Immature natural killer cell (primary cell): ENCODE results near the gene NBEAL2. TPM values are rescaled to one million over a fixed set of nuclear protein-coding genes. Genes with fewer than 3 reads are reported as not detected.
A peak's percentile ranks its signal among the peaks of the same experiment; 100 is the strongest.

Experiments
- DNase-seq, 3 donors: peaks; one replicate each; pipeline ENCODE4 v3.0.0; 2022; ENCODE audit warnings: mixed read lengths in 1 of 3
- H3K27ac Mint-ChIP-seq, 6 donors: one replicate each; pipeline ENCODE4 v1.8.0; 2020; ENCODE audit warnings: mixed read lengths in 6 of 6, mild to moderate bottlenecking in 5 of 6, inconsistent platforms in 4 of 6, moderate library complexity in 3 of 6
- H3K27me3 Mint-ChIP-seq, 3 donors: one replicate each; pipeline ENCODE4 v1.8.0; 2020 to 2021; ENCODE audit warnings: low read depth in 3 of 3, mild to moderate bottlenecking in 3 of 3, mixed read lengths in 3 of 3, moderate library complexity in 3 of 3, inconsistent platforms in 1 of 3
- H3K36me3 Mint-ChIP-seq, 3 donors: one replicate each; pipeline ENCODE4 v1.8.0; 2020; ENCODE audit warnings: mixed read lengths in 3 of 3, inconsistent platforms in 2 of 3, mild to moderate bottlenecking in 2 of 3
- H3K4me1 Mint-ChIP-seq, 2 donors: one replicate each; pipeline ENCODE4 v1.8.0; 2020; ENCODE audit warnings: inconsistent platforms in 2 of 2, mild to moderate bottlenecking in 2 of 2, mixed read lengths in 2 of 2, moderate library complexity in 1 of 2
- H3K4me3 Mint-ChIP-seq, 5 donors: one replicate each; pipeline ENCODE4 v1.8.0; 2020; ENCODE audit warnings: mild to moderate bottlenecking in 5 of 5, mixed read lengths in 5 of 5, inconsistent platforms in 3 of 5, moderate library complexity in 3 of 5
- H3K9me3 Mint-ChIP-seq, 6 donors: one replicate each; pipeline ENCODE4 v1.8.0; 2020; ENCODE audit warnings: mild to moderate bottlenecking in 6 of 6, mixed read lengths in 6 of 6, inconsistent platforms in 4 of 6, moderate library complexity in 3 of 6
- polyA plus RNA-seq, 3 donors: library from polyadenylated mRNA; unstranded; fragments of 300-500 nt; fragmentation: Illumina TruSeq; gene quantifications; one replicate each; pipeline ENCODE4 v1.2.3, GENCODE V29; 2021

NBEAL2 gene
- polyA plus RNA-seq, 3 donors from 2014 or later, result 7.9 to 28.4 (median 9.9) TPM

DNA sequence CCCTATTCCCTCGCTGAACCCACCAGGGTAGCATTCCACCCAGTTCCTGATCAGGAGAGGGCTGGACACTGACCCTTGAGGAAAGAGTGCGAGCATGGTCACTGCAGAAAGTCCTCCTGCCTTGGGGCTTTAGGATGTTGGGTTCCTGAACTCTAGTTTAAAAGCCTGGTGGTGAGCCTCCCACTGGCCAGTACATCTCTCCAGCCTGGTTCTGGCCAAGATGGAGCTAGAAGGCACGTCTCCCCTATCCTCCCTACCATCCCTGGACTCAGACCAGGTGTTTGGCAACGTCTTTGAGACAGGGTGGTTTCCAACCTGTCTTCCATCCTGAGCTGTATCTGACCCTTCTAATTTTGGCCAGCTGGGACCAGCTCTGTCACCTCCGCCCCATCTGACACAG lies 31.4 kb downstream of the NBEAL2 start:
- peaks cover under 1 to 7% (median 6%) of the 10 kb centered on the region in 3 donors for H3K36me3 Mint-ChIP-seq

GRCh38 chr3:47011371-47011770 lies 31.9 kb downstream of the NBEAL2 start:
- Mint-ChIP-seq H3K27ac (peak overlapping the region; percentile 31 to 94 (median 90)), H3K27me3 (peaks cover 2 to 17% (median 11%) of the 10 kb centered on the region in 3 donors), H3K4me3 (peak overlapping the region in 1 of 5 donors; percentile 33), H3K36me3 (peaks cover 0 to 5% (median 1%) of the 10 kb centered on the region in 3 donors), H3K4me1 (peaks cover 35 to 36% of the 10 kb centered on the region in 2 donors), H3K9me3 (no peaks in the 10 kb centered on the region)
- no peak for DNase-seq

More for the DNA sequence above, 31.4 kb downstream of the NBEAL2 start:
- DNase-seq, result no peak
- Mint-ChIP-seq H3K4me1 (peaks cover 30 to 32% of the 10 kb centered on the region in 2 donors), H3K9me3 (no peaks in the 10 kb centered on the region), H3K27ac (peak overlapping the region; percentile 66 to 94 (median 90)), H3K4me3 (peak overlapping the region in 2 of 5 donors; percentile 7 to 79), H3K27me3 (peaks cover 2 to 18% (median 11%) of the 10 kb centered on the region in 3 donors)

DNA sequence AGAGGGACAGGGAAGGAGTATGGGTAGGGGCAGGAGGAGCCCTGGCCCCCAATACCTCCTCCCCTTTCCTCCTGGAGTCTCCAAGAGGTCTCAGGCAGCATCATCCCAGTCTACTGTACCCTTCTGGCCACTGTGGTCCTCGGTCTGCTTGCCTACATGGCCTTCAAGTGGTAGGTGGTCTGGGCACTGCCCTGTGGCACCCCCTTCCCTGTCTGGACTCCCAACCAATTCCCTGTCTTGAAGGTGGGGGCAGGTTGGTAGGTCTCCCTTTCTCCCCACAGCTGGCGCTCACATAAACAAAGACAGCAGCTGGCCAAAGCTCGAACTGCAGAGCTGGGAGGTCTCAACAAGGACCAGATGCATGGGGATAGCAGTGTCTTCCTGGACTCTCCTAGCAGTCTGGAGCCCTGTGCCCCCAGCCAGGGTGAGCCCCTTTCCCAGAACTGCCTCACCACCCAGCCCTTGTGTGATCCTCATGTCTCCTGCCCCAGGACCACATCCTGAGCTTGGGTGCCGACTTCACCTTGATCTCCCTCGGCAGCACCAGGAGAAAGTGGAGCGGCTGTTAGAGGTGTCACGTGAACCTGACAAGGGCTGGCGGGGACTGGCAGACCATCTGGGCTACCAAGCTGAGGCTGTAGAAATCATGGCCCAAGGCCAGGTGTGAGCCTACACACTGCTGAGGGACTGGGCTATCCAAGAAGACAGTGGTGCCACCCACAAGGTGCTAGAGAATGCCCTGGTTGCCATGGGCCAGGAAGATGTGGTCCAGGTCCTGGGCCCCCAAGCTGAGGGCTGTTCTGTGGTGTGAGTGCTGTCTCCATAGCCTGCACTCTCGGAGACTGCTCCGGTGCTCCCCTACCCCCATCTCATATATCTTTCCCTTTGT lies 33.1 kb downstream of the NBEAL2 start:
- no peaks in the 10 kb centered on the region for H3K9me3 Mint-ChIP-seq
- H3K27ac Mint-ChIP-seq, result peak overlapping the region in 5 of 6 donors; percentile 33 to 89 (median 56)
- no peak overlapping the region for H3K4me3 Mint-ChIP-seq
- H3K4me1 Mint-ChIP-seq, result peaks cover 47 to 48% of the 10 kb centered on the region in 2 donors
- DNase-seq, result no peak
- no peaks in the 10 kb centered on the region for H3K36me3 Mint-ChIP-seq
- H3K27me3 Mint-ChIP-seq, result peaks cover 0 to 15% (median 11%) of the 10 kb centered on the region in 3 donors

DNA sequence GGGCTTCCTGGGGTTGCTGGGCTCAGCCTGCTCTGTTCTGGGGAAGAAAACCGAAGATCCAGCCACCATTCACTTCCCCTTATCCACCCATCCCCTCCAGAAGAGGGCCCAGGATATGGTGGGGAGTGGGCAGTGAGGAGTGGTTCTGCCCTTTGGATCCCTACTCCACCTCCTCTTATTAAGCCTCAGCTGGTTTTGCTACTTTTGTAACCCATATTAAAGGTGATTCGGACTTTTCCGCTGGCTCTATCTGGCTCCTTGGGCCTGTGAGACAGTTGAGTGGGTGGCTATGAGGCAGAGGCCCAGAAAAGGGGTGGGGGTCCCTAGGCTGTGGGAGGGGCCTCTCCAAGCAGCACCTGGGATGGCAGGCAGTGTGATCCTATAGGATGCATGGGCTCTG lies 33.8 kb downstream of the NBEAL2 start:
- Mint-ChIP-seq H3K36me3 (no peaks in the 10 kb centered on the region), H3K27ac (peak overlapping the region; percentile 33 to 89 (median 66)), H3K27me3 (peaks cover 0 to 15% (median 11%) of the 10 kb centered on the region in 3 donors), H3K4me3 (no peak overlapping the region), H3K9me3 (no peaks in the 10 kb centered on the region), H3K4me1 (peaks cover 53 to 55% of the 10 kb centered on the region in 2 donors)
- DNase-seq, result no peak

DNA sequence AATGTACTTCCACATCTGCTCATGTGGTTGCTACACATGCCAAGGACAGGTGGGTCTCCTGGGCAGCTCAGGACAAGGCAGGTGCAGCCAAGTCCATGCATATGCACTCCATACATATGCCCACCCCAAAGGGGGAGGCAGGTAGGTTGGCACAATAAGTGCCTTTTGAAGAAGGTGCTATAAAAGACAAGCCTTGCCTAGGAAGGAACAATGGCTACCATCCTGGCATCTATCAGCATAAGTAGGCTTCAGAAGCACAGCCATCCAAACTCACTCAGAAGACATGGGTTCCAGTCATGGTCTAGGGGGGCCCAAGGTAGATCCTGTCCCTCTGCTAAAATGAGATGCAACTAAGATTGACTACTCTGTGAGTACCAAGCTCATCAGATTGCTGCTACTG lies 34.6 kb downstream of the NBEAL2 start:
- Mint-ChIP-seq H3K4me3 (no peak overlapping the region), H3K9me3 (no peaks in the 10 kb centered on the region), H3K27ac (peak overlapping the region; percentile 18 to 76 (median 62)), H3K27me3 (peaks cover 0 to 15% (median 8%) of the 10 kb centered on the region in 3 donors), H3K4me1 (peaks cover 56 to 57% of the 10 kb centered on the region in 2 donors), H3K36me3 (peaks cover 0 to 6% (median 0%) of the 10 kb centered on the region in 3 donors)
- DNase-seq, result no peak

DNA sequence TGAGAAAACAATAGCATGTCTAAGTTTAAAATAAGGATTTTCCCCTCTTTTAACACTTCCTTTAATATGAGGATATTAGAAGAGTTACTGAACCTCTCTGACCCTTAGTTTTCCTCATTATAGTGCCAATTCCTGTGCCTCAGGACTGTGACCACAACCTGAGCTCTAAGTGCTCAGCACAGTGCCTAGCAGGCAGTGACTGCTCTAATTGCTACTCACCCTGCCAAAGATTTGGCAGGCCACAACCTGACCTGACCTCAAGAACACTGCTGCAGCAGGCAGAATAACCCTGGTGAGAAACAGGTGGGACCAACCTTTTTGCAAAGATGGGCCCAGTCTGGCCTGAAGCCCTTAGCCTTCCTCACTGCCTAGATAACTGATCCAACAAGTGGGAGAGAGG lies 35.7 kb downstream of the NBEAL2 start:
- peaks cover 0 to 11% (median 3%) of the 10 kb centered on the region in 3 donors for H3K36me3 Mint-ChIP-seq
- H3K27me3 Mint-ChIP-seq, result peaks cover 0 to 9% (median 2%) of the 10 kb centered on the region in 3 donors
- H3K27ac Mint-ChIP-seq, result peak overlapping the region; percentile 13 to 79 (median 58)
- H3K9me3 Mint-ChIP-seq, result no peaks in the 10 kb centered on the region
- DNase-seq, result no peak
- no peak overlapping the region for H3K4me3 Mint-ChIP-seq
- peaks cover 58 to 61% of the 10 kb centered on the region in 2 donors for H3K4me1 Mint-ChIP-seq

DNA sequence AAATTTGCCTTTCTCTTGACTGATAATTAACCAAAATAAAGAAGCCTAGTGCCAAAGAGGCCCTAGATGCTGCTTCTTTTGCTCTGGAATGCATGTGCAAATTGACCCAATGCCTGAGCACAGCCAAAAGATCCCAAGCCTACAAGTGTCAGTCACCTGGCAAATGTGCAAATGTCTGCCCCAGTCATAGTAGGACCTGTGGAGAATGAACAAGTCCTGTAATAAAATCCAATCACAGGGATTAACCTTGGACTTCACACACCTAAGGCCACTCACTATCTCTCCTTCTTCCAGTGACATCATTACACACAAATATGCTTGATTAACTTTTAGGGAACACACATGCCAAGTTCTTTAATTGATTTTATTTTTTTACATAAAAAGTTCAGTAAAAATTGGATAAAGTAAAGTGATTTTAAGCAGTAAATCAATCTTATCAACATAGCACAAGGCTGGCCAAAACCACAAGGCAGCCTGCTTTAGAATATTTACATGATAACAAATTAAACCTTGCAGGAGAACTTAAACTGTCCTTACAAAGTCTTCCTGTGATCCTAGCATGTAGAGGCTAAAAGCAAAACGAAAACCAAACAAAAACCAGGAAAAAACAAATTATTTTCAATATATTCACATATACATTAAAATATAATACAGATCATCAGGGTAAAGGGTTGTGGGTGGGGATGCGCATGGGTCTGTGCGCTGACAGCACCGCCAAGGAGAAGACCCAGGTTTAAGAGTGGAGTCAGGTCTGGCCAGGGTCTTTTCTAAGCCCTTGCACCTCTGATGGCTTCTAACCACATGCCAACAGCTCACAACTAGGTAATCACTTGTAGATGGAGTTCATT lies 36.8 kb downstream of the NBEAL2 start:
- H3K36me3 Mint-ChIP-seq, result peaks cover 0 to 11% (median 3%) of the 10 kb centered on the region in 3 donors
- no peaks in the 10 kb centered on the region for H3K9me3 Mint-ChIP-seq
- H3K4me1 Mint-ChIP-seq, result peaks cover 51 to 58% of the 10 kb centered on the region in 2 donors
- peaks cover 0 to 11% (median 1%) of the 10 kb centered on the region in 3 donors for H3K27me3 Mint-ChIP-seq
- no peak for DNase-seq
- H3K27ac Mint-ChIP-seq, result peak overlapping the region; percentile 65 to 97 (median 88)
- H3K4me3 Mint-ChIP-seq, result peak overlapping the region in 4 of 5 donors; percentile 21 to 70 (median 52)

- Mint-ChIP-seq H3K36me3 (peaks cover 0 to 11% (median 3%) of the 10 kb centered on the region in 3 donors), H3K9me3 (no peaks in the 10 kb centered on the region), H3K4me3 (peak overlapping the region; percentile 21 to 70 (median 49)), H3K27ac (peak overlapping the region; percentile 65 to 97 (median 88)), H3K27me3 (peaks cover 0 to 11% (median 1%) of the 10 kb centered on the region in 3 donors), H3K4me1 (peaks cover 48 to 58% of the 10 kb centered on the region in 2 donors)
- DNase-seq, result peak; percentile 68 to 70 (median 69)
Measured at GRCh38 chr3:47016934-47017435, 37.5 kb downstream of the NBEAL2 start.

DNA sequence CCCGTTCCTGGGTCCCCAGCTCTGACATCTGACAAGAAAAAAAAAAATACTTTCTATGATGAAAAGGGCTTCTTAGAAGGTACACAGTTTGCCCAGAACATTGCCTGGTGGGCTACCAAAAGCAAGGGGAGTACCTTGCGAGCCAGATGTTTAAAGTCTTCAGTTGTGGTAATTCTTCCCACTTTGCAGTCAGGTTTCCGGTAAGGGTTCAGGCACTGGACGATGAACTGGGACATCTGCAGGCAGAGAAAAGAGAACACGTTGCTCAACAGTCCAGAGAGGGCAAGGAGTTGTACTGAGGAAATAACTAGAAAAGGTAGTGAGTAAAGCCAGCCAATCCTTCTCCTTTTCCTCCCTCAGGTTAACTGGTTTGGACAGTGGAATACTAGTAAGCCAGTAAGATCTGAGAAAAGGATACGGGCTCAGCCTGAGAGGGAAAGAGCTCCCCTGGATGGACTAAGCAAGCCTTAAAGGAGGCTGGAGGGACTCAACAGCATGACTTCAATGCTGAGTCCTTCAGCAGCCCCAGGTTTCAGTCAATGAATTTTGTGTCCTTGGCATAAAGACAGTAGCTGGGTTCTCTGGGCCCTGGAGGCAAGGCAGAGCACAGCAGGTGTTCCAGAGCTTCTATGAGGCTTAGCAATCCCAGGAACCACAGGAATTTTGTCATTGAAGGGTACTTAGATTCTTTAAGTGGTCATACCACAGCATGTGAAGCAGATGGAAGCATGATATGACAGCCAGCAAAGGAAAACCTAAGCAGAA lies 38.2 kb downstream of the NBEAL2 start:
- DNase-seq, result no peak
- Mint-ChIP-seq H3K4me1 (peaks cover 50 to 58% of the 10 kb centered on the region in 2 donors), H3K4me3 (peak overlapping the region in 4 of 5 donors; percentile 24 to 70 (median 50)), H3K36me3 (peaks cover 0 to 11% (median 3%) of the 10 kb centered on the region in 3 donors), H3K27ac (peak overlapping the region; percentile 65 to 97 (median 88)), H3K9me3 (no peaks in the 10 kb centered on the region), H3K27me3 (peaks cover 0 to 11% (median 1%) of the 10 kb centered on the region in 3 donors)

GRCh38 chr3:47018269-47018611 lies 38.8 kb downstream of the NBEAL2 start:
- no peak overlapping the region for H3K4me3 Mint-ChIP-seq
- peaks cover 50 to 58% of the 10 kb centered on the region in 2 donors for H3K4me1 Mint-ChIP-seq
- peaks cover 0 to 11% (median 1%) of the 10 kb centered on the region in 3 donors for H3K27me3 Mint-ChIP-seq
- peaks cover 0 to 11% (median 3%) of the 10 kb centered on the region in 3 donors for H3K36me3 Mint-ChIP-seq
- DNase-seq, result no peak
- H3K9me3 Mint-ChIP-seq, result no peaks in the 10 kb centered on the region
- H3K27ac Mint-ChIP-seq, result peak overlapping the region; percentile 65 to 97 (median 88)

GRCh38 chr3:47019201-47019600 lies 39.7 kb downstream of the NBEAL2 start:
- Mint-ChIP-seq H3K27me3 (peaks cover 0 to 11% (median 0%) of the 10 kb centered on the region in 3 donors), H3K36me3 (peaks cover 0 to 11% (median 3%) of the 10 kb centered on the region in 3 donors), H3K9me3 (no peaks in the 10 kb centered on the region), H3K4me3 (no peak overlapping the region), H3K27ac (peak overlapping the region; percentile 40 to 85 (median 60)), H3K4me1 (peaks cover 49 to 58% of the 10 kb centered on the region in 2 donors)
- no peak for DNase-seq

DNA sequence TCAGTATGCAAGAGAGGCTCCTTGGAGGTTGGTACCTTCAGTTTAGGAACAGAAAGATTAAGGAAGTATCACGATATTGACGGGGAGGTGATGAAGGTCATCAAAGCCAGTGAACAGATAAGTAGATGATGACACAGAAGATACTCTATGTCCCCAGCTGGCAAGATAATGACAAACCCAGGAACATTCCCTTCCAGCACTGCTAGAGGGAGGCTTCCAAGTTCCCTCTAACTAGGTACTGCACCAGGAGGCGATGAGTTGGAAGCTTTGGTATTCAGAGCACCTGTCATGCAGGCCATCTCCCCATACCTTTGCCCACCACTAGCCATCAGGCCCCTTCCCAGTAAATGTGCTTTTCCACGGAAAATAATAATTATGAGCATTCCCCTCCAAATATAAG lies 40.8 kb downstream of the NBEAL2 start:
- no peaks in the 10 kb centered on the region for H3K9me3 Mint-ChIP-seq
- peaks cover 0 to 11% (median 3%) of the 10 kb centered on the region in 3 donors for H3K36me3 Mint-ChIP-seq
- H3K4me1 Mint-ChIP-seq, result peaks cover 50 to 65% of the 10 kb centered on the region in 2 donors
- peak overlapping the region in 4 of 6 donors; percentile 47 to 65 (median 60) for H3K27ac Mint-ChIP-seq
- H3K27me3 Mint-ChIP-seq, result peaks cover 0 to 10% (median 0%) of the 10 kb centered on the region in 3 donors
- DNase-seq, result no peak
- H3K4me3 Mint-ChIP-seq, result no peak overlapping the region
